Activated naive CD4-positive, alpha-beta T cell treated with anti-CD3 and anti-CD28 coated beads, Interleukin-2, amount 50 U/mL, for 16 hours (primary cell): ENCODE results near the gene SUPT20H.

Source experiments
- DNase-seq: peaks from one replicate; pipeline ENCODE4 v3.0.0-alpha.2; 2020

Gene SUPT20H

GRCh38 chr13:37058910-37059847 is at the start of gene SUPT20H:
Gene SUPT20H, minus strand, starts transcription at chr13:37059688. Its CDS starts 8,198 bp downstream, at chr13:37051490.
- DNase-seq = peak; percentile 95

DNA sequence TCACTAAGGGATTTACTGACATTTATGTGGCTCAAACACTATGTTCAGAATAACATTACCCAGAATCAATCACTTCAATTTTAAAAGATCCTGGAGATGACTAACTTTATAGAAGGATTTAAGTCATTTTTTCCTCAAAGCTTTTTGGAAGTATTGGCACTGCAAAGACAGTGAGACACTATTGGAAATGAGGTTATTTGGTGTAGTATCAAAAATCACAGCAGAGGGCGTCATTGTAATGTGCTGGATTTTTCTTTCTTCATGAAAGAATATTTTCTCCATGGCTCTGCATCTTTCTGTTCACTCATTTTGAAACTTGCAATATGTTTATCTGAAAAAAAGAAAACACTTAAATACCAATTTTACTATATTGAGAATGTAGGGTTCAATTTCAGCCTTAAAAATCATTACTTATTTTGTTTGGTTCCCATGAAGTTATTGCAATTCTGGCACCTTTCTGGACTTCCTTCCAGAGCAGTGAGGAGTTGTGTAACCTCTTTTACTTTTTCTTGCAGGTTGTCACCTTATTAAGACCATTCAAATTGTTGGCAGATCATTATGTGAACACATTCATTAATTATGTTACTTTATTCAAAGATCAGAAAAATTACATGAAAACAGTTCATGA is 49.7 kb upstream of the SUPT20H start:
- no peak for DNase-seq

DNA sequence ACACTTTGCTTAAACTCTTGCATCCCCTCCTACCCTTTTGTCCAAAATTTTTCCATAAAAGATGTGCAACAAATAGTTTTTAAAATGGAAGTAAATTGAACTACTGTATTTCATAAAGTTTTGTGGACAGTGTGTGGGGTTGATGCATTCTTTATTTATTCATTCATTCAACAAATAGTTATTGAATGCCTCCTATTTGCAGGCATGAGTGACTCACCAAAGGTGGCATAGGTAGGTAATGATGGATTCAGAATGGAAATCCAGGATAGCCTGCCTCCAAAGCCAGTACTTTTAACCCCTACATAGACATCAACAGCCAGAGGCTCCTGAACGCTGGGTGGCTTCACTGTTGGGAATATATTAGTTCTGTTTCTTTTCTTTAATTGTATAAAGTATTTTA is 48.4 kb upstream of the SUPT20H start:
- no peak for DNase-seq

DNA sequence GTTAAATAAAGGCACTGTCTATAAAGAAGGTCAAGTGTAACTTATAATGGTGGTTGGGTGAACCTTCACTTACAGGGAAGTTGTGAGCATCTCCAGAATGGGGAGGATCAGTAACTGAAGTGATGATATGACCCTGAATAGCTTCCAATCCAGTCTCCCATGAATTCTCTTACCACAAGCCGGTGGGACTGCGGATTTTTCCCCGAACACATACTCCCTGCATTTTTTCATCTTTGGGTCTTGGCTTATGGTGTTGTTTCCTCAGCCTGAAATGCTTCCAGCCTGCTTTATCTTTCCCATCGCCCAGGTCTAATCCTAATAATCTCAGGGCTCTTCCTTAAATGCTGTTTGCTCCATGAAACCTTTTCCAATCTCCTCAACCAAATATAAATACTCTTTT is 48.0 kb upstream of the SUPT20H start:
- no peak for DNase-seq

DNA sequence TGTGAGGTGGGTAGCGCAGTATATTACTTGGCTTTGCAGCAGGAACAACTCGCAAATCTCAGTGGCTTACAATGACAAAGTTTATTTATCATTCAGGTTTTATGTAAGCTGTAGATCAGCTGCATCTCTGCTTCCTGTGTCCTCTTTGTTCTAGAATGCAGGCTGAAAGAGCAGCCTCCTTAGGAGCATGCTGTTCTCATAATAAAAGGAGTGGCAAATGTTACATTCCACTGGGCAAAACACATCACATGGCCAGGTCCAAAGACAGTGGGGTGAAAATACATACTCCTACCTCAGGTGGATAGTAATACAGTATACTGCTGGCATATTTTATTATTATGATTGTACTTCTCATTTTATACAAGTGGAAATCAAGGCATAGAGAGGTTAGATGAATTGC is 47.2 kb upstream of the SUPT20H start:
- no peak for DNase-seq

- no peak for DNase-seq
Measured at GRCh38 chr13:37105251-37105714, 45.8 kb upstream of the SUPT20H start, which contains the start of gene CSNK1A1L. Gene CSNK1A1L, minus strand, starts transcription at chr13:37105664. Its CDS starts 408 bp downstream, at chr13:37105256.

DNA sequence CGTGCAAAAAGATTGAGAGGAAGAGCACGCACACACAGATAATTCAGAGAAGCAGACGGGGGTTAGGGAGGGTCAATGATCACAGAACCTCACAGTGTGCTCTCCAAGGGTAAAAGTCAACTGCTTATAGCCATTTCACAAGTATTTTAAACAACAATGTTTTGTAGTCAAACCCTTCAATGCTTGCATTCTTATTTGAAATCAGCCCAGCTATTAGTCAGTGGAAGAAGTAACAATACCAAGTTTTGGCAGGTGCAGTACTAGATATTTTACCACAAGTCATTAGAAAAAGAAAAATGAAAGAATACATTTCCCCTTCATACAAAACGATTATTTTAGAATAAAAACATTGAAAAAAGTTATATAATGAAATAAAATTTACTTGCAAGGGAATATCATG is 43.4 kb upstream of the SUPT20H start:
- DNase-seq = no peak

- no peak for DNase-seq
Measured at GRCh38 chr13:37101201-37101600, 41.7 kb upstream of the SUPT20H start.

DNA sequence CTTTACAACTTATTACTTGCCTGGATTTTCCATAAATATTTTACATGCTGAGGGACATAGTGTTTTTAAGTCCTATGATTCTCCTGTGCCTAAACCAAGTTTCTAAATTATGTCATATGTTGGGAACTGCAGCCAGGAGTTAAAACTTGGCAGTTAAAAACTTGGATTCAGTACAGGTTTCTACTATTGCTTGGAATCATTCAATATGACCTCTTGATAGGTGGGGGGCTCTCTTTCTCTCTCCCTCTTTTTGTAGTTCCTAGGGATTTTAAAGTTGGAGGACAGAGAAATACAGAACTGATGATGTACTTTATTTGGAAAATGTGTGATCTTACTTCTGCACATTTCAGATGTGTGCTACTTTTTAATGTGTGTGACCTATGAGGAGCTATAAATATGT is 41.2 kb upstream of the SUPT20H start:
- no peak for DNase-seq

DNA sequence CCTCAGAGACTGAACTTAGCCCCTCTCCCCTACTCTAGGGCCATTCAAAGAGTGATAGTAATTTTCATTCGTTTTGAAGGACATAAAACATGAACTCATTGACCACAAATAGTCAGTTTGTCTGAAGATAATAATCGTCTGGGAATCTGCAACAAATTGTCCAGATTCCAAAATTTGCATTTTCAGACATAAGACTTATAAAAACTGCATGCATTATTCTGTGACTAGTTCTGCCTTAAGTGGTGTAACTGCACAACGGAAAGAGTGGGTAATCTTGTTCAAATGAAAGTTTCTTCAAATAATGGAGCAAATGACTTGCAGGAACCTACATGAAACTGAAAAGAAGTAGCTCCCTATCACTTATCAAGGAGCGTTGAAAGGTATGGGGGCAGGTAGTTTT is 37.6 kb upstream of the SUPT20H start:
- DNase-seq = no peak

DNA sequence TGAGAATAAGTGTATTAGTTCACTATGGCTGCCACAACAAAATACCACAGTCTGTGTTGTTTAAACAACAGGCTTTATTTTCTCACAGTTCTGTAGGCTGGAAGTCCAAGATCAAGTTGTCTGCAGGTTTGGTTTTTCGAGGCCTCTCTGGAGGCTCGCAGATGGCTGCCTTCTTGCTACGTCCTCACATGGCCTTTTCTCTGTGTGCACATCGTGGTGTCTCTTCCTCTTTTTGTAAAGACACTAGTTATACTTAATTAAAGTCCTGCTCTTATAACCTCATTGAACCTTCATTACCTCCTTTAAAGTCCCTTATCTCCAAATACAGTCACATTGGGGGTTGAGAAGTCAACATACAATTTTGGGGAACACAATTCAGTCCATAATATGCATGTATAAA is 35.4 kb upstream of the SUPT20H start:
- no peak for DNase-seq

GRCh38 chr13:37094099-37094498 is 34.6 kb upstream of the SUPT20H start:
- DNase-seq = no peak

DNA sequence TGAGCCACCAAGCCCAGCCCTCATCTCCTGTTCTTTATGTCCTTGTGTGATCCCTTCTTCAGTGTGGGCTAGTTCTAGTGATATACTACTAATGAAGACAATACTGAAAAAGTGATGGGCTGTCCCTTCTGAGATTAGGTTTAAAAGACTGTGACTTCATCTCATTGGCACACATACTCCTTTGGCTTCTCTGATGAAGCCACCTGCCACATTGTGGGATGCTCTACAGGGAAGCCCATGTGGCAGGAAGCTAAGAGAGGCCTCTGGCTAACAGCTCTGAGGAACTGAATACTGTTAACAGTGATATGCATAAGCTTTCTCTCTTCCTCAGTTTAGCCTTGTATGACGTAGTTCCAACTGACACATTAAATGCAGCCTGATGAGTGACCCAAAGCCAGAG is 32.3 kb upstream of the SUPT20H start:
- DNase-seq = no peak

DNA sequence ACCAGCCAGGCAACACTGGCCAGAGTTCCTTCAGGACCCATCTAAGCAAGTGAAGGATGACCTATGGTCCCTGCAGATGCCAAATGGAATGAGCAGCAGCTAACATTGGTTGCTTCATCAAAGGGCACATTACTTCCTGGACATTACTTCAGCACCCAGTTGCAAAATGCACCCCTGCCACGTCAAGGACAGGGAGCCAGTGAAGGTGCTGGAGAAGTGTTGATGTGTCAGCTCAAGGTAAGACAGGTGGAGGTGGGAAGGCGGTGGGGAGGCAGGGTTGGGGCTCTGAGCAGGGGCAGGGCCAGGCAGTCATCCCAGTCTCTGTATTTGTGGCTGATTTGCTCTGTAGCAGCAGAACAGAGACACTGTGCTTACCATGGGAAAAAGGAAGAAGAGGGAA is 31.4 kb upstream of the SUPT20H start:
- DNase-seq = no peak

DNA sequence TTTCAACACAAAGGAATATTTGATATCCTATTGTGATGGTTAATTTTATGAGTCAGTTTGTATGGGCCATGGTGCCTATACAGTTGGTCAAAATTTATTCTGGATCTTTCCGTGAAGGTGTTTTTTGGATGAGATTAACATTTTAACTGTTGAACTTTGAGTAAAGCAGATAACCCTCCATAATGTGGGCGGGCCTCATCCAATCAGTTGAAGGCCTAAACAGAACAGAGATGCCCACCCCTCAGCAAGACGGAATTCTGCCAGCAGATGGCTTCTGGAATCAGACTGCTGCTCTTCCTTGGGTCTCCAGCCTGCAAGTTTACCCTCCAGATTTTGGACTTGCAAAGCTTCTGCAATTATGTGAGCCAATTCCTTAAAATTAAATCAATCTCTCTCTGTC is 30.0 kb upstream of the SUPT20H start:
- no peak for DNase-seq

- DNase-seq = no peak
Measured at GRCh38 chr13:37087486-37087885, 28.0 kb upstream of the SUPT20H start.

DNA sequence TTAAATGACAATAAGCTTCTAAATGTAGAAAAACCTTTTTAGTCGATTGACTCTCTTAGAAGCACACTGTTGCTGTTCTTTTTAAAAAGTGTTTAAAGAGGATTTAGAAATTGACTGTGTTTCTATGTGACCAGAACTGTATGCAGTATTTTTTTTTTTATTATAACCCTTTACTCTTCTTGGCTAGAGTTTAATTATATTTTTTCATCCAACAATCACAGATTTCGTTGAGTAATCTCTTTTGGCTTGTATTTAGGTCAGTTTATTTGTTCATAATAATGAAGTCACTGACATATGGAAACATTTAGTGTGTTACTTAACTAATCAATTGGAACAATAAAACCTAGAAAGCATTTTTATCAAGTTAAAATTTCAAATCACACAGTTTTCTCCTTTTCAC is 26.1 kb upstream of the SUPT20H start:
- no peak for DNase-seq

- DNase-seq = no peak
Measured at GRCh38 chr13:37076818-37077217, 17.3 kb upstream of the SUPT20H start.

GRCh38 chr13:37075164-37075563 is 15.7 kb upstream of the SUPT20H start:
- no peak for DNase-seq

GRCh38 chr13:37074703-37075102 is 15.2 kb upstream of the SUPT20H start:
- no peak for DNase-seq

DNA sequence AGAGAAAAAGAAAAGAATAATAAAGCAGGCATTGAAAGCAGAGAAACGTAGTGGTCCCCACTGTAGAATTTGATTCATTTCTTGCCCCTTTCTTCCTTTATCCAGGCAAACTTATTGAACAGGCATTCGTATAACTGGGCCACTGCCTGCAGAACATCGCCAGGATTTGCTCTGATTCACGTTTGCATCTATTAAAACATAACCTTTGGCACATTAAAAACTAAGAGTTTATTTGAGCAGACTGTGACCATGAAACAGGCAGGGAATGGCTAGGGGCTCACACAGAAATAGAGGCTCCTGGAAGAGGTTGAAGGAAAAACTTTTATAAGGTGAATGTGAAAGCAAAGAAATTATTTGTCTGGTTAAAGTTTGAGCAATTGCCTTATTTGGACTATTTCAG is 12.5 kb upstream of the SUPT20H start:
- no peak for DNase-seq

DNA sequence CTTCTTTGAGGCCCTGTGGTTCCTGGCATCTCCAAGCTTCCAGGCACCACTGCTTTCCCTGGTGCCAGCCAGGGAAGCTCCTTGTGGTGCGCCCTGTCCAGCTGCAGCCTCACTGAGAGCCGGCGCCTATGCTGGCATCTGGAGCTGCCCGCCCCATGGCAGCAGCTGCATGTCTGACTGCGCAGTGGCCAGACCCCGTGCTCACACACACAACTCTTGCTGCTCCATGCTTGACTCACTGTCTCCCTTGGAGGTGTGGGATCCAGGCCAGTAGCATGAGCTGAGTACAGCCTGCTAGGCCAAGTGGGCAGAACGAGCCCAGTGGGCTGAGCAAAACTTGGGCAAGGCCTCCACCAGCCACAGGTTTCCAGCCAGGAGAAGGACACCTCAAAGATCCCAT is 11.5 kb upstream of the SUPT20H start:
- DNase-seq = no peak

DNA sequence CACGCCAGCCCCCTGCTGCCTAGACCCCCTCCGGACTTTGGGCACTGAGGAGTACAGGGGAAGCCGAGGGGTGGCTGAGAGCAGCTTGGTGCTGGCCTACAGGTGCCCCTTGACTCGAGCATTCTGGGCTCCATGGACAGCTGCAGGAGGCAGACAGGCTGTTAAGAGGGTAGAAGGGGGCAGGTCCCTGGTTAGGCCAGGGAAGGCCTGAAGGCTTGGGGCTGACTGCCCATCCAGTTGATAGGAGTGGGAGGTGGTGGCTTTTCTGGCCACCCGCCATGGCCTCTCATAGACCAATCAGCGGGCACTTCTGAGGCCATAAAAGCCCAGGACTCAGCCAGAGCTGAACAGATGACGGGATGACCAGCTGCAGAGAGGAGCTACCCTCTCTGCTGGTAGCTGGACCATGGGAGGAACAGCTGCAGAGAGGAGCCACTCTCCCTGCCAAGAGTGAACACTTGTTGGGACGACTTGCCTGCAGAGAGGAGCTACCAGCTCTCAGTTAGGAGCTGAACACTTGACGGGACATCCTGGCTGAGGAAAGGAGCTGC is 10.7 kb upstream of the SUPT20H start:
- no peak for DNase-seq

DNA sequence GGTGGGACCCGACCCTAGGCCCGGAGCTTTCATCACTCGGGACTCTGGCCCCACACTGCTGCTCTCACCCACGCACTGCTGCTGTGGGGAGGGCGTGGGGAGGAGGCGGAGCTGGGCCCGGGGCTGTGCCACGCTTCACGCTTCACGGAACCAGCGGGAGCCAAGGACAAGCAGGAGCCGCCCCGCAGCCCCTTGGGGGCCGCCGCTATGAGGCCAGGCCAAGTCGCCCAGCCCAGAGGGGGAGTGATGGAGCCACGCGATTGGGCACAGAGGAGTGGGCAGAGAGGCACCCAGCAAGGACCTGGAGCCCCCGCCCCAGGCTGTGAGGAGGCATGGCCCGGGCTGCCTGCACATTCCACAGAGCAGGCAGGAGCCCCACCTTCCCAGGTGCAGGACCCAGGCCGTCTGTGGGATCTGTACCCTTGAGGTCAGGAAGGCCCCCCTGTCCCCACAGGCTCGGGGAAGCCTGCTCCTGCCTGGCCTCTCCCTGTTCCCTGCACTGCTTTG is 10.2 kb upstream of the SUPT20H start:
- no peak for DNase-seq
